T-helper 1 cell (primary cell): ENCODE data around the gene GPX4.
A peak's percentile ranks its signal among the peaks of the same experiment; 100 is the strongest.

Source experiments
- DNase-seq, 5 donors: peaks; one replicate each; pipeline ENCODE4 v3.0.0-alpha.2; 2012 to 2020

The GPX4 gene

DNA sequence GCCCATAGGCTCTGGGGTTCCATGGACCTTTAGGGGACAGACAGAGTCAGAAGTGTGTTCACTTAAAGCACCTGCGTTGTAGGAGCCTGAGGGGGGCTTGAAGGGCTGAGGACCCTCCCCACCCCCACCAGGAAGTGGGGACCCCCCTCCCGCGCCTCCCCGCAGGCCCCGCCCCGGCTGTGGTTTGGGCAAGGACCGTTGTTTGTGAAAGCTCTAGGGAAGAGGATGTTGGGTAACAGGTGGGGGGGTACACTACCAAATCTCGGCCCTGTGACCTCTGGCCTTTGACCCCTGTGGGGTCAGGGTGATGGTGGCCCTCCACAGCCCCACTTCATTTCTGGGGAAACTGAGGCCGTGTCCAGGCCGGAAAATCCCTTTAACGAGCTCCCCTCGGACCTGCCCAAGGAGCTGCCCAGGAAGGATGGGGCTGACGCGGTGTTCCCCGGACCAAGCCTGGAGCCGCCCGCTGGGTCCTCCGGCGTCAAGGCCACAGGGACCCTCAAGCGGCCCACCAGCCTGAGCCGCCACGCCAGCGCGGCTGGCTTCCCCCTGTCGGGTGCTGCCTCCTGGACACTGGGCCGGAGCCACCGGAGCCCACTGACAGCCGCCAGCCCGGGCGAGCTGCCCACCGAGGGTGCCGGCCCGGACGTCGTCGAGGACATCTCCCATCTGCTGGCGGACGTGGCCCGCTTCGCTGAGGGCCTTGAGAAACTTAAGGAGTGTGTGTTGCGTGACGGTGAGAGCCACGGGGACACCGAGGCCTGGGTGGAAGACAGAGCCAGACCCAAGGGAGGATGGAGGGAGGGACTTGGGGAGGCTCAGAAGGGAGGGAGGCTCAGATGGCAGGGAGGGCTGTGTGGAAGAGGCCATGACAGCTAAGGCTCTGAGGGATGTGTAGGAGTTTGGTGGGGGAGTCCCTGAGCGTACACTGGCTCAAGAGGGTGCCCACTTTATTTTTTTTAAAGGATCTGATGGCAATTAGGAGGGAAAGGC is 35.5 kb upstream of the GPX4 start:
- DNase-seq, result peak in 3 of 5 donors; percentile 57 to 81 (median 58)

DNA sequence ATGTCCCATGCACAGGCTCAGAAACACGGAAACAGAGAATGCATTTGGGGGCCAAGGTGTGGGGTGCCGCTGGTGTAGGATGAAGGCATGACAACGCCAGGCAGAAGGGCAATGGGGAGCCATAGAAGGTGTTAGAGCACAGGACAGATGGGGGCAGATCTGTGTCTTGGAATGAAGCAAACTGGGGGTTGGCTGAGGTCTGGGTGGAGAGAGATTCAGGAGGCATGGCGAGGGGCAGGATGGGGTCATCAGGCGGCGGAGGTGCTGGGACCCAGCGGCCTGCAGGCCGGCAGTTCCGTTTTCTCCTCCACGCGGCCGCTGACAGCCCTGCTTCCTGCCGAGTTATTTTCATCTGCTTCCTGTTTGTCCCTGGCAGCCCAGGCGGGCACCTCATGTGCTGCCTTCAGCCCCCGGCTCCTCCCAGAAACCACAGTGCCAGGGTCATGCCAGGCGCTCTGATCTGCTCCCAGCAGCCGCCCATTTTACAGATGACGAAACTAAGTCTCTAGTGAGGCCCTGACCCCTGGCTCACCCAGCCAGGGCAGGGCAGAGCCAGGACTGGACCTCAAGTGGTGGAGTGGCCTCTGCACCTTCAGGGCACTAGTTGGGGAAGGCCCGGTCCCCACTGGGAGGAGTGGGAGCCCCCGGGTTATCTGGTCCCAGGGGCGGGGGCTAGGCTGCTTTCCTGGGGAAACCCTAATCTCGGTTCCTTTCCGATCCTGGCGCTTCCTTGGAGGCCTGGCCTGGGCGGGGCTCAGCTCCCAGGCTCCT is 34.6 kb upstream of the GPX4 start:
- DNase-seq, result peak; percentile 56 to 93 (median 64)

DNA sequence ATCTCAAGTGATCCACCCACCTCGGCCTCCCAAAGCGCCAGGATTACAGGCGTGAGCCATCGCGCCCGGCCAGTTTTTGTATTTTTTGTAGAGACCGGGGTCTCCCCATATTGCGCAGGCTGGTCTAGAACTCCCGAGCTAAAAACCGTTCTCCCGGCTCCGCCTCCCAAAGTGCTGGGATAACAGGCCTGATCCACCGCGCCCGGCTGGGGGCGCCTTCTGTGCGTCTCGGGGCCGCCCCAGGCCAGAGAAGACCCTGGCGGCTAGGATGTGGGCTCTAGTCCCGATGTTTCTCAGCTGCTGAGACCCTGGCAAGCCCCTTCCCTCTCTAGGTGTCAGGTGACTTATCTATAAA is 33.2 kb upstream of the GPX4 start:
- no peak for DNase-seq

DNA sequence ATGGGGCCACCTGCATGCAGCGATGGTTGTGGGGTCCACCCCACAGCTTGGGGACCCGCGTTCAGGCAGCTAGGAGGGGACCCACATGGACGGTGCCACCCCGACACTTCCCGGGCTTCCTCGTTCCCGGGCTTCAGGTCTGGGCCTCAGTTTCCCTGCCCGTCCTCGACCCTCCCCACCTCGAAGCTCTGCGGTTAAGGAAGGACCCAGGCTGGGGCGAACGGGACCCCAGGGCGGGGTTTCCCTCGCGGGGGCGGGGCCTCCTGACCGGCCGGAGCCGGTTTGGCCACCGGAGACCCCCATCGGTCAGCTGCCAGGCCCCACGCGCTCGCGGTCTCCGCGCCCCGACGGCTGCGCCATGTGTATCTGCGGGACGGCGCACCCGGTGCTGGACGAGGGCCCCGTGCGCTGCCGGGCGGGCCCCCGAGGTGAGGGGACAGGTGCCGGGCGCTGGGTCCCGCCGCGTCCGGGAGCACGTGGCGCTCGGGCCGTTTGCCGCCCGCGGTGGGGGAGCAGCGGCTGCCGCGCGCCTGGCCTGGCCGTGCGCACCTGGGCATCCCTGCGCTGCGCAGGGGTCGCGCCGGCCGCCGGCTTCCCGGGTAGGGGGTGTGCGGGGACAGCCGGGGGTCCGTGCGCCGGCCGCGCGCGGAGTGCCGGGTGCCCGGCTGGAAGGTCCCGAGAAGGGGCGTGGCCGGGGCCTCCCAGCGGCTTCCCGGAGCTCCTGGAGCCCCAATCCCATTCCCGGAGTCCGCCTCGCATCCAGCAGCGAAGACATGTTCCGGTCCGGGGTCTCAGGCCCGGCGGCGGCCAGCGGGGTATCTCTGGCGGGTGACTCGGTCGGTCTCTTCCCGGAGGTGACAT is 32.6 kb upstream of the GPX4 start:
- DNase-seq, result no peak

DNA sequence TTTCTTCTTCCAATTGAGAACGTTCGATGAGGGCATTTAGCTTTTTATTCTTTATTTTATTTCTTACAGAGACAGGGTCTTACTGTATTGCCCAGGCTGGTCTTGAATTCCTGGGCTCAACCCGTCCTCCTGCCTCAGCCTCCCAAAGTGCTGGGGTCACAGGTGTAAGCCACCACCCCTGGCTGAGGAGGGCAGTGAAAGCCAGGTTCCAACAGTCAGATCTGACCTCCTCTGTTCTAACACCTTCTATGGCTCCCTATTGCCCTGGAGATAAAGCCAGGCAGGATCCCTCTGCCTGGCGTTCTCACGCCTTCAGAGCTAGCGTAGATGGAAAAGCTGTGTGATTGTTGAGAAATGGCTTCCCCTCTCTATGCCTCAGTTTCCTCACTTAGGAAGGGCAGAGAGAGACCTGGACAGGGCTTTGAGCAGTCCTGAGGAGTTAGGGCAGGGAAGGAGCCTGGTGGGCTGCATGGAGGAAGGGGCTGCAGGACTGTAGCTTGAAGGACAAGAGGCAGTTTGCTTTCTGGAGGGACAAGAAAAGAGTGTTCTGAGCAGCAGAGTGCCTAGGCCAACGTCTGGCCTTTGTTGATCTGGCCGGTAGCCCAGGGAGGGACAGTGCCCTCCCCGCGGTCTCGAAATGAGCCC is 31.3 kb upstream of the GPX4 start:
- DNase-seq, result no peak

DNA sequence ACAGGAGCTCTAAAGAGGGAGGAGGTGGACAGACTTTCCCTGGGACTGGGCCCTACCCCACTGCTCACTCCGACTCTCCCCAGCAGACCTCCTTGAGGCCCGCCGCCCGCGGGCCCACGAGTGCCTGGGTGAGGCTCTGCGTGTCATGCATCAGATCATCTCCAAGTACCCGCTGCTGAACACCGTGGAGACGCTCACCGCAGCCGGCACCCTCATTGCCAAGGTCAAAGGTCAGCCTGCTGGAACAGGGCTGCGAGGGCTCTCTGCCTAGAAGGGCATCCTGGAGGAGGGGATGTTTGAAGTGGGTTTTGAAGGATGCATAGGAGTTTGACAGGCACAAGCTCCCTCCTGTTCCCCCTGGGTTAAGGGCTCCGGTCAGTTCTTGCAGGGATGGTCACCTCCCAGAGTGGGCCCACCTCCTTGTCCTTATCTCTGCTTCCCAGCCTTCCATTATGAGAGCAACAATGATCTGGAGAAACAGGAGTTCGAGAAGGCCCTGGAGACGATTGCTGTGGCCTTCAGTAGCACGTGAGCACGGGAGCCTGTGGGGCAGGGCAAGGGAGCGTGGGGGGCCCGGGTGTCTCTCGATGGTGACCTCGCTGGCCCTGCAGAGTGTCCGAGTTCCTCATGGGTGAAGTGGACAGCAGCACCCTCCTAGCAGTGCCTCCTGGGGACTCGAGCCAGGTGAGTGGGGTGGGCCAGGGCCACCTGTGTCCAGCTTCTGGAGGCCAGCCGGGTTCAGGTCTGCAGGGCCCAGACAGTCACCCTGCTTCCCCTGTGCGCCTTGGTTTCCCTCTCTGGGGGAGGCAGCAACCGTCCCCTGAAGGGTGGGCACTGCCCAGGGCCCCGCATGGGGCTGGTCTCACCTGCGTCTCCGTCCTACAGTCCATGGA is 30.5 kb upstream of the GPX4 start:
- DNase-seq, result no peak

DNA sequence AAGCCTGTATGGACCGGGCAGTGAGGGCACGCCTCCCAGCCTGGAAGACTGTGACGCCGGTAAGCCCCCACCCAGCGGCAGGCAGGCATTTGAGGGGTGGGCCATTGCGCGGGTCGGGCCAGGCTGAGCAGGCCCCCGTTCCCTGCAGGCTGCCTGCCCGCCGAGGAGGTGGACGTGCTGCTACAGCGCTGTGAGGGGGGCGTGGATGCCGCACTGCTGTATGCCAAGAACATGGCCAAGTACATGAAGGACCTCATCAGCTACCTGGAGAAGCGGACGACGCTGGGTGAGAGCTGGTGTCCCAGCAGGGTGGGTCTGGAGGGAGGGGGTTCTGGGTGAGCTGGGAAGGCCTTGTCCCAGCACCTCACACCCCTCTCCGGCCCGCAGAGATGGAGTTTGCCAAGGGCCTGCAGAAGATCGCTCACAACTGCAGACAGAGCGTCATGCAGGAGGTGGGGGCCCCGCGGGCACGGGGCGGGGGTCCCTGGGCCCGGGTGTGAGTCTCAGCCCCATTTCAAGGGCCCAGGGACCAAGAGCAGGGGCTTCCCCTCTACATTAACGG is 29.8 kb upstream of the GPX4 start:
- DNase-seq, result no peak

DNA sequence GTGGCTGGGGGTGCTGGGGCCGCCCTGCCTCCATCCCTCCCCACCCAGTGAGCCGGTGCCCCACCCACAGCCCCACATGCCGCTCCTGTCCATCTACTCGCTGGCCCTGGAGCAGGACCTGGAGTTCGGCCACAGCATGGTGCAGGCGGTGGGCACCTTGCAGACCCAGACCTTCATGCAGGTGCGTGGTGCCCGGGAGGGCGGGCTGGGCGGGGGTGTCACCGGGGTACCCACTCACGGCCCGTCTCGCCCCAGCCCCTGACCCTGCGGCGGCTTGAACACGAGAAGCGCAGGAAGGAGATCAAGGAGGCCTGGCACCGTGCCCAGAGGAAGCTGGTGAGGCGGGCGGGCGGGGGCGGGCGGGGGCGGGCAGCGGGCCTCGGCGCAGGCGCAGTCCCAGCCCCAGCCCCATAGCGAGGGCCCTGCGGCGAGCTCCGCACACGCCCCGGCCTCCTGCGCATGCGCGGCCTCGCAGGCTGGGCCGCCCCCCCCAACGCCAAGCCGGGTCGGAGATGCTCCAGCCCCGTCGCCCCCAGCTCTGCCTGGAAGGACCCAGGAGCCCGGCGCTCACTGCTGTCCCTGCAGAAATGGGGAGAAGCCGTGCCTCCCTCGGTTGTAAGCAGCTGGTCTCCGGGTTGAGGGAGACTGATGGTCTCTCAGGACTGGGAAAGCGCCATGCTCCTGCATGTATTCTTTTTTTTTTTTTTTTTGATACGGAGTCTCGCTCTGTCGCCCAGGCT is 29.1 kb upstream of the GPX4 start:
- DNase-seq, result peak; percentile 89 to 97 (median 93)

DNA sequence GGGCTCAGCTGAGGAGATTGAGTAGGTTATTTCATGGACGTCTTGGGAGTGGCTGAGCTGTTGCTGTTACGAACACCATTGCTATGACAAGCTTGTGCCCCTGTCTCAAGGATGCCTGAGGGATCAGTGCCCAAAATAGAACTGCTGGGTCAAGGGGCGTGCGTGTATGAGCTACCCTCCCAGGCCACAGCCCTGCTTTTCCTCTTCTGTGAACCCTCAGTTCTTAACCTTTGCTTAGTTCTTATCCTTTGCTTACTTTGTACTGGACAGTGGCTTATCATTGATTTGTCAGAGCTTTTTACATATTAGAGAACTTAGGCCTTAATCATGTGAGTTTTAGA is 27.8 kb upstream of the GPX4 start:
- DNase-seq, result no peak

DNA sequence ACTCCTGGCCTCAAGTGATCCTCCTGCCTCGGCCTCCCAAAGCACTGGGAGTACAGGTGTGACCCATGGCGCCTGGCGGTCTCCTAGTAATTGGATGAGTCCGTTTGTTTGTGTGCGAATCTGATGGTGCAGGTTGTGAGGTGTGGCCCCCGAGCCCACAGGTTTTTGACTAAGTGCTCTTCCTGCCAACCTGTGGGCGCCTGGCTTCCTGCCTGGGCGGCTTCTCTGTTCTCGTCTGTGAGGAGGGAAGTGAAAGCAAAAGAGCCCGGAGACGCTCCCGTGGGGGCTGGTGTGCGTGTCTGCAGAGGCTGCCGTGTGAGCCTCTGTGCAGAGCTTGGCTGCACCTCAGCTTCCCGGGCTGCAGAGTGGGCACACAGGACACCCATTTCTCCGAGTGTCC is 26.8 kb upstream of the GPX4 start:
- DNase-seq, result peak; percentile 87 to 97 (median 93)

DNA sequence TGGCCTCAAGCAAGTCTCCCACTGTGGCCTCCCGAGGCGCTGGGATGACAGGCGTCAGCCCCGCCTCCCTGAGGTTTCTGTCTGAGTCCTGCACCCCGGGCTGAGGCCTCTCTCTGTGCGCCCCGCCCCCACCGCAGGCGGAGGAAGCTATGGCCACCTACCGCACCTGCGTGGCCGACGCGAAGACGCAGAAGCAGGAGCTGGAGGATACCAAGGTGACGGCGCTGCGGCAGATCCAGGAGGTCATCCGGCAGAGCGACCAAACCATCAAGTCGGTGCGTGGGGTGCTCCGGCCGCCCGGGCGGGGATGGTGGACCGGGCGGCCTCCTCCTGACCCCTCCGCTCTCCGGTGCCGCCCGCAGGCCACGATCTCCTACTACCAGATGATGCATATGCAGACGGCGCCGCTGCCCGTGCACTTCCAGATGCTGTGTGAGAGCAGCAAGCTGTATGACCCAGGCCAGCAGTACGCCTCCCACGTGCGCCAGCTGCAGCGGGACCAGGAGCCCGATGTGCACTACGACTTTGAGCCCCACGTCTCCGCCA is 24.2 kb upstream of the GPX4 start:
- peak in 3 of 5 donors; percentile 42 to 93 (median 63) for DNase-seq

DNA sequence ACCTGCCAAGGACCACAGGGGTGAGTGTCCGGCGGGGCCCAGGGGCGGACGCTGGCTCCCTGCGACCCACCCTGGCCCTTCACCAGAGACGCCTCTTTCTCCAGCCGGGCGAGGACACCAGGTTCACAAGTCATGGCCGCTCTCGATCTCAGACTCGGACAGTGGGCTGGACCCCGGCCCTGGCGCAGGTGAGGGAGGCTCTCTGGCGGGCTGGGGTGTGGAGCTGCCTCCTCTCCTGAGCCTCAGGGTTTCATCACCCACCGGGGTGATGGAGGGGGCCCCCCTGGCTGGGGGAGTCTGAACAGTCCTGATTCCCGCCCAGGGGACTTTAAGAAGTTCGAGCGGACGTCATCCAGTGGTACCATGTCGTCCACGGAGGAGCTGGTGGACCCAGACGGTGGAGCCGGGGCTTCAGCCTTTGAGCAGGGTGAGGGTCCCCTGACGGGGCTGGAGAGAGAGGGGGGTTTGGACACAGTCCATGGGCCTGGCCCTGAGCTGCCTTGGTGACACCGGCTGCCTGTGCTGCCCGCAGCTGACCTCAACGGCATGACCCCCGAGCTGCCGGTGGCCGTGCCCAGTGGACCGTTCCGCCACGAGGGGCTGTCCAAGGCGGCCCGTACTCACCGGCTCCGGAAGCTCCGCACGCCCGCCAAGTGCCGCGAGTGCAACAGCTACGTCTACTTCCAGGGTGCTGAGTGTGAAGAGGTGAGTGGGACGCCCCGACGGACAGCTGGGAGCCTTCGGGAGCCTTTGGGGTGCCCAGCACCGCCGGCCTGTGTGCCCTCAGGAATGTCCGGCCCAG is 23.2 kb upstream of the GPX4 start:
- no peak for DNase-seq

DNA sequence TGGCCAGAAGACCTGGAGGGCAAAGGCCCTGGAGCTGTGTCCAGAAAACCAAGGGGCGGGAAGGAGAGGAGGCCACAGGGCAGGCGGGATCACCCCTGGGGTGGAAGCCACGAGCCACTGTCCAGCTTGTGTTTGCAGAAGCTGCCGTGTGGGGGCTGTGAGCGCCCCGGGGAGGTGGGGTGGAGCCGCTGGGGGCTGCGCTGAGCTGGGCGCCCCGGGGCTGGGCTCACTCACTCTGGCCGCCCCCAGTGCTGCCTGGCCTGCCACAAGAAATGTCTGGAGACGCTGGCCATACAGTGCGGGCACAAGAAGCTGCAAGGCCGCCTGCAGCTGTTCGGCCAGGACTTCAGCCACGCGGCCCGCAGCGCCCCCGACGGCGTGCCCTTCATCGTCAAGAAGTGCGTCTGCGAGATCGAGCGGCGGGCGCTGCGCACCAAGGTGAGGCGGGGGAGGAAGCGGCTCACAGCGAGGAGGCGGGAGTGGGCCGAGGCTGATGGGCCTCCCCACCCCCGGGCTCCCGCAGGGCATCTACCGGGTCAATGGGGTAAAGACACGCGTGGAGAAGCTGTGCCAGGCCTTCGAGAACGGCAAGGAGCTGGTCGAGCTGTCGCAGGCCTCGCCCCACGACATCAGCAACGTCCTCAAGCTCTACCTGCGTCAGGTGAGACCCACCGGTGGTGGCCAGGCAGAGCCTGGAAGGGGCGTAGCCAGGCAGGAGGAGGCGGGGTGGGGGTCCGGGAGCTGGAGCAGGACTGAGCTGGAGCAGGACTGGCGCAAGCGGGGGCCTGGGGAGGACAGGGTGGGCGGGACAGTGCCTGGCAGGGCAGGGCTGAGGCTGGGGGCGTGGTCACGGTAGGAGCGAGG is 22.3 kb upstream of the GPX4 start:
- DNase-seq, result no peak

DNA sequence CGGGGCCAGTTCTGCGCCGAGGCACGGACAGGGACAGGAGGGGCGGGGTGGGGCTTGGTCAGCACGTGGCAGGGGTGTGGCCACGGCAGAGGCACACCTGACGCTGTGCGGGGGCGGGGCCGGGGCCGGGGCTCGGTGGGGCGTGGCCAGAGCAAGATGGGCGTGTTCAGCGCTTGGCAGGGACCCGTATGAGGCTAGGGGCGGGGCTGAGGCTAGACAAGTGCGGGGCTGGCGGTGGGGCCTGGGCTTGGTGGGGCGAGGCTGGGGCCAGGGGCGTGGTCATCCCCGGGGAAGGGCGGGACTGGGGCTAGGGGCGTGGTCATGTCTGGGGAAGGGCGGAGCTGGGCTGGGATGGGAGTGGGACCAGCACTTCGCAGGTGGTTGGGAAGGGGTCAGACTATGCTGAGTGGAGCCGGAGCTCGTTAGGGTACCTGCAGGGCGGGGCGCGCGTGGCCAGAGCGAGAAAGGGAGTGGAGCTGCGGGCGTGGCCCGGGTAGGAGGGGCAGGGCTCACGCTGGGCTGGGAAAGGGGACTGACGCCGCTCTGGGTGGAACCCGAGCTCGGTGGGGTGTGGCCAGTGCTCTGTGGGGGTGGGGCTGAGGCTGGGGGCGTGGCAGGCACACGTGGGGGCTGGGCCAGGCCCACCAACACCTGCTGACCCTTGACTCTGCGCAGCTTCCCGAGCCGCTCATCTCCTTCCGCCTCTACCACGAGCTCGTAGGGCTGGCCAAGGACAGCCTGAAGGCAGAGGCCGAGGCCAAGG is 21.4 kb upstream of the GPX4 start:
- peak; percentile 83 to 97 (median 87) for DNase-seq

DNA sequence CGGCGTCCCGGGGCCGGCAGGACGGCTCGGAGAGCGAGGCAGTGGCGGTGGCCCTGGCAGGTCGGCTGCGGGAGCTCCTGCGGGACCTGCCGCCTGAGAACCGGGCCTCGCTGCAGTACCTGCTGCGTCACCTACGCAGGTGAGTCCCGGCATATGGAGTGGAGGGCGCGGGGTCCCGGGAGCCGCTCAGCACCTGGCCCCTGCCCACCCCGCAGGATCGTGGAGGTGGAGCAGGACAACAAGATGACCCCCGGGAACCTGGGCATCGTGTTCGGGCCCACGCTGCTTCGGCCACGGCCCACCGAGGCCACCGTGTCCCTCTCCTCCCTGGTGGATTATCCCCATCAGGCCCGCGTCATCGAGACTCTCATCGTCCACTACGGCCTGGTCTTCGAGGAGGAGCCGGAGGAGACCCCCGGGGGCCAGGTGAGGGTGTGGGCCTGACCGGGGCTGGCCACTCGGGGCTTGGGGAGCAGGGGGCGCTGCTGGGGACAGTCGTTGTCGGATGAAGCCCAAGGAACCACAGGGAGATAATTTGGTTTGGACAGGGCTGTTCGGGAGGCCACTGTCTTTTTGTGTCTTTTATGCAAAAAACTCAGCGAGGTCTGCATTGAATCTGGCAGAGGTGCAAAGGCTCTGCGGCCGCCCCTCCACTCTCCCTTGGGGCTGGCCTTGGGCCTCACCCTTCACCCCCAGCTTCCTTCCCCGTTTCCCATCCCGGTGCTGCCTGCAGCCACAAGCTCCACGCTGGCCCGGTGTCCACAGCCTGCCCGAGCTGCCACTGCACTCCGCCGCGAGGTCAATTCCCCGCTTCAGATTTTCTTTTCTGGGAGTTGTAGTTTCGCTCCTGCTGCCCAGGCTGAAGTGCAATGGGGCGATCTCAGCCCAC is 20.6 kb upstream of the GPX4 start:
- DNase-seq, result no peak
